Bone marrow (tissue), 2 donors: ENCODE data around the gene ANKFN1.

Experiments used
- DNase-seq, 2 donors: peaks; one replicate each; lab custom pipeline; 2025; lab: John Stamatoyannopoulos, UW

The ANKFN1 gene

GRCh38 chr17:56506349-56506748, 353.1 kb downstream of the ANKFN1 start:
- DNase-seq = no peak

GRCh38 chr17:56510554-56511342, 357.5 kb downstream of the ANKFN1 start:
- DNase-seq = no peak

GRCh38 chr17:56514264-56514663, 361.0 kb downstream of the ANKFN1 start:
- DNase-seq = no peak

GRCh38 chr17:56514899-56515298, 361.6 kb downstream of the ANKFN1 start:
- no peak for DNase-seq

- no peak for DNase-seq
Observed at GRCh38 chr17:56521414-56522141, 368.3 kb downstream of the ANKFN1 start.

GRCh38 chr17:56523042-56523441, 369.8 kb downstream of the ANKFN1 start:
- DNase-seq = no peak

GRCh38 chr17:56528696-56529095, 375.4 kb downstream of the ANKFN1 start:
- DNase-seq = no peak

GRCh38 chr17:56532926-56533325, 379.7 kb downstream of the ANKFN1 start:
- DNase-seq = no peak

GRCh38 chr17:56536766-56537165, 383.5 kb downstream of the ANKFN1 start:
- DNase-seq = no peak

- no peak for DNase-seq
Observed at GRCh38 chr17:56540836-56541235, 387.6 kb downstream of the ANKFN1 start.

- DNase-seq = no peak
Observed at GRCh38 chr17:56543280-56543679, 390.0 kb downstream of the ANKFN1 start.

GRCh38 chr17:56545106-56545505, 391.8 kb downstream of the ANKFN1 start:
- DNase-seq = no peak

GRCh38 chr17:56545930-56546329, 392.7 kb downstream of the ANKFN1 start:
- DNase-seq = no peak

- no peak for DNase-seq
Observed at GRCh38 chr17:56548661-56549060, 395.4 kb downstream of the ANKFN1 start.

GRCh38 chr17:56549501-56549900, 396.2 kb downstream of the ANKFN1 start:
- no peak for DNase-seq

GRCh38 chr17:56557682-56558081, 404.4 kb downstream of the ANKFN1 start:
- no peak for DNase-seq

- DNase-seq = no peak
Observed at GRCh38 chr17:56558088-56558487, 404.8 kb downstream of the ANKFN1 start.
